Smooth muscle cell (in vitro differentiated cells): ENCODE measurements around the gene DDI2. TPM values are rescaled to one million over a fixed set of nuclear protein-coding genes. Genes with fewer than 3 reads are reported as not detected.

ENCODE experiments used
- DNase-seq: peaks from one replicate; lab custom pipeline; 2025; ENCODE audit not compliant: unreplicated experiment; lab: John Stamatoyannopoulos, UW
- H2AFZ ChIP-seq: fragments of 200-600 bp; sonication (generic); 2 replicates; pipeline ENCODE4 v1.6.0; 2016; ENCODE audit warnings: antibody characterized with exemption, low read depth, mild to moderate bottlenecking
- H3F3A ChIP-seq: fragments of 200-600 bp; sonication (generic); 2 replicates; pipeline ENCODE4 v1.6.0; 2017; ENCODE audit warnings: antibody characterized with exemption, low read depth
- H3K27ac ChIP-seq: fragments of 200-600 bp; sonication (generic); 2 replicates; pipeline ENCODE4 v1.5.1; 2016; ENCODE audit warnings: low read depth, mild to moderate bottlenecking
- H3K27me3 ChIP-seq: fragments of 200-600 bp; sonication (generic); 2 replicates; pipeline ENCODE4 v1.6.1; 2016; ENCODE audit warnings: low read depth, mild to moderate bottlenecking
- H3K36me3 ChIP-seq: fragments of 200-600 bp; sonication (generic); 2 replicates; pipeline ENCODE4 v1.5.1; 2016; ENCODE audit warnings: low read depth
- H3K4me1 ChIP-seq: fragments of 200-600 bp; sonication (generic); 2 replicates; pipeline ENCODE4 v1.5.1; 2016; ENCODE audit warnings: low read depth
- H3K4me2 ChIP-seq: fragments of 200-600 bp; sonication (generic); 2 replicates; pipeline ENCODE4 v1.6.0; 2016; ENCODE audit warnings: mild to moderate bottlenecking
- H3K4me3 ChIP-seq: fragments of 200-600 bp; sonication (generic); 2 replicates; pipeline ENCODE4 v1.5.1; 2016; ENCODE audit warnings: mild to moderate bottlenecking
- H3K79me2 ChIP-seq: fragments of 200-600 bp; sonication (generic); 2 replicates; pipeline ENCODE4 v1.6.0; 2016; ENCODE audit warnings: low read depth, mild to moderate bottlenecking
- H3K9ac ChIP-seq: fragments of 200-600 bp; sonication (generic); 2 replicates; pipeline ENCODE4 v1.6.0; 2016; ENCODE audit warnings: low read depth
- H3K9me3 ChIP-seq: fragments of 200-600 bp; sonication (generic); replicated peaks from 2 replicates; pipeline ENCODE4 v1.5.1; 2016; ENCODE audit warnings: low read depth
- H4K20me1 ChIP-seq: fragments of 200-600 bp; sonication (generic); 2 replicates; pipeline ENCODE4 v1.6.0; 2016; ENCODE audit warnings: low read depth
- CTCF ChIP-seq: fragments of 200-600 bp; sonication (generic); IDR thresholded peaks from 2 replicates; pipeline ENCODE4 v1.5.1; 2017; ENCODE audit warnings: borderline replicate concordance, mild to moderate bottlenecking, antibody characterized with exemption; ENCODE audit not compliant: insufficient read depth, poor library complexity, severe bottlenecking
- WGBS: methylation state at CpG from one replicate; pipeline ENCODE4 v1.1.7; 2016; ENCODE audit warnings: low lambda C conversion rate; 5-methylcytosine and 5-hydroxymethylcytosine counted together
- polyA plus RNA-seq: library from polyadenylated mRNA; unstranded; fragments of >200 nt; fragmentation: Nextera tagmentation; extraction: Ambion mirVana; gene quantifications from 2 replicates; pipeline ENCODE4 v1.2.1, GENCODE V29; 2016
- total RNA-seq: library from RNA; depleted of rRNA; stranded (reverse); fragments of >200 nt; gene quantifications from 2 replicates; pipeline ENCODE4 v1.2.3, GENCODE V29; 2014

Gene DDI2
- total and polyA plus RNA-seq, 2 experiments from 2014 or later = 3.5 to 10.9 TPM

- Histone ChIP-seq H2AFZ (no peak overlapping the region), H3F3A (no peaks in the 10 kb centered on the region), H3K27me3 (no peaks in the 10 kb centered on the region), H3K9me3 (no peaks in the 10 kb centered on the region), H4K20me1 (no peaks in the 10 kb centered on the region), H3K27ac (no peak overlapping the region), H3K4me2 (no peak overlapping the region), H3K9ac (no peak overlapping the region), H3K79me2 (no peaks in the 10 kb centered on the region), H3K36me3 (no peaks in the 10 kb centered on the region), H3K4me3 (no peak overlapping the region), H3K4me1 (no peaks in the 10 kb centered on the region)
- DNase-seq = no peak
- no peak for TF ChIP-seq CTCF
- 97% methylated on average over 2 of the region's 2 CpGs for WGBS
Observed at GRCh38 chr1:15671430-15671829, 54.2 kb downstream of the DDI2 start.

DNA sequence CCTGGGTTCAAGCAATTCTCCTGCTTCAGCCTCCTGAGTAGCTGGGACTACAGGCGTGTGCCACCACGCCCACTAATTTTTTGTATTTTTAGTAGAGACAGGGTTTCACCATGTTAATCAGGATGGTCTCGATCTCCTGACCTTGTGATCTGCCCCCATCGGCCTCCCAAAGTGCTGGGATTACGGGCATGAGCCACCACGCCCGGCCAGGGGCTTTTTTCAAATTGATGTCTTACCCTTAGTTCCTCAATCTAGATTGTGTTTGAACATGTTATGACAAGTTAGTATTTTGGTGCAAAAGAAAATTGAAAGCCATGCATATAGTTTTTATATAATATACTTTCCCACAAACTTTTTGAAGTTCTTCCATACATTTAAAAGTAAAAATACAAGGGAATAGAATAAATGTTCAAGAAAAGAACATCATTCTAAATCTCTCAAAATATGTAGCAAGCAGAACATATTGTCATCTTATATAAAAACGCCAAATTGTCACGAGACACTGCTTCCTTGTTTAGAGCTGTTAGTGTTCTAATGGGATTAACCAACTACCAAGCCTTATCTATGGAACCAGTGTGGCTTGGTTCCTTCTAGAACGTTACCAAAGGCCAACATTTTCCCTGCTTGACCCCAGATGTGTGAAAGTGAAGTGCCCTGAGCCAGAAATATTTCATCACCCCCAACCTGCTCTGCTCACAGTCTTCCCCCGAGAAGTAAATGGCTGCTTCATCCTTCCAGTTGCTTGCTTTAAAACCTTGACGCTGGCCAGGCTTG is 57.3 kb downstream of the DDI2 start:
- Histone ChIP-seq H3K4me1 (no peaks in the 10 kb centered on the region), H3K9ac (no peak overlapping the region), H3K79me2 (no peaks in the 10 kb centered on the region), H3K27me3 (no peaks in the 10 kb centered on the region), H3K4me2 (no peak overlapping the region), H3K27ac (no peak overlapping the region), H3F3A (peaks cover 1% of the 10 kb centered on the region), H3K4me3 (no peak overlapping the region), H4K20me1 (no peaks in the 10 kb centered on the region), H2AFZ (no peak overlapping the region), H3K9me3 (no peaks in the 10 kb centered on the region), H3K36me3 (no peaks in the 10 kb centered on the region)
- 89% methylated on average over 12 of the region's 12 CpGs for WGBS
- DNase-seq = no peak
- TF ChIP-seq CTCF = no peak

DNA sequence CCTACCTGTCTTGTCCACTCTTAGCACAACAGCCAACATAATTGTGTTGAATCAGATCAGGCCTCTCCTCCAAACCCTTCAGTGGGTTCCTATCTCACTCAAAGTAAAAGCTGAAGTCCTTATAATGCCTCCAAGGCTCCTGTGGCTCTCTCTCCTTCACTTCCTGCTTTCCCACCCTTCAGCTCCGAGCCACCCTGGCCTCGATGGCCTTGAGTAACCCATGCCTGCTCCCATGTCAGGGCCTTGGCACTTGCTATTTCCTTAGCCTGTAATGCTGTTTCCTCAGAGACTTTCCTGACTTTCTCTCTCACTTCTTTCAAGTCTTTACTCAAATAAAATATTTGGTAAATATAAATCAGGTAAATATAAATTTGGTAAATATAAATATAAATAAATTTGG is 58.8 kb downstream of the DDI2 start:
- Histone ChIP-seq H3K9me3 (no peaks in the 10 kb centered on the region), H3K27me3 (no peaks in the 10 kb centered on the region), H3F3A (peaks cover 7% of the 10 kb centered on the region), H3K9ac (no peak overlapping the region), H2AFZ (no peak overlapping the region), H3K36me3 (no peaks in the 10 kb centered on the region), H3K27ac (no peak overlapping the region), H3K4me3 (no peak overlapping the region), H3K79me2 (no peaks in the 10 kb centered on the region), H3K4me1 (no peaks in the 10 kb centered on the region), H3K4me2 (no peak overlapping the region), H4K20me1 (no peaks in the 10 kb centered on the region)
- DNase-seq = no peak
- TF ChIP-seq CTCF = no peak
- WGBS = 98% methylated on average over 2 of the region's 2 CpGs
